K562 (cell line): ENCODE results near the gene CLIC1. TPM values are rescaled to one million over a fixed set of nuclear protein-coding genes. Genes with fewer than 3 reads are reported as not detected.

Experiments
- BHLHE40 ChIP-seq: IDR thresholded peaks from 2 replicates; pipeline ENCODE4 v1.6.1; 2011; ENCODE audit warnings: low read length, improper control_type of control experiment
- CEBPG ChIP-seq, 3 experiments: fragments of 200-800 bp in 1 of 3; sonication (Bioruptor generic) in 1 of 3; sonication (generic) in 1 of 3; formaldehyde crosslinking in 1 of 3; IDR thresholded peaks in 2 of 3; conservative IDR thresholded peaks in 1 of 3; 2 replicates each; pipeline versions ENCODE4 v1.6.1 to v1.8.0; 2016 to 2022; ENCODE audit warnings: missing compliant biosample characterization in 2 of 3, missing genetic modification characterization in 2 of 3, mild to moderate bottlenecking in 1 of 3, missing genetic modification reagents in 1 of 3
- HDAC6 ChIP-seq: IDR thresholded peaks from 2 replicates; pipeline ENCODE4 v1.6.1; 2012; ENCODE audit warnings: low read depth, mild to moderate bottlenecking, control low read depth, inconsistent platforms, low read length, moderate library complexity
- NCOA6 ChIP-seq: fragments of 450-650 bp; IDR thresholded peaks from 2 replicates; pipeline ENCODE4 v1.6.1; 2017; ENCODE audit warnings: mild to moderate bottlenecking
- ZNF174 ChIP-seq: fragments of 250-450 bp; sonication (Bioruptor Pico); IDR thresholded peaks from 2 replicates; pipeline ENCODE4 v1.4.0; 2020; ENCODE audit warnings: mild to moderate bottlenecking
- ZNF224 ChIP-seq: sonication (generic); formaldehyde crosslinking; IDR thresholded peaks from 2 replicates; pipeline ENCODE4 v1.8.0; 2022; ENCODE audit warnings: mild to moderate bottlenecking, missing genetic modification reagents
- ZNF561 ChIP-seq: fragments of 450-650 bp; formaldehyde crosslinking; conservative IDR thresholded peaks from 2 replicates; pipeline ENCODE4 v1.4.0; 2020; ENCODE audit warnings: mild to moderate bottlenecking, moderate library complexity
- ZNF695 ChIP-seq: fragments of 450-650 bp; formaldehyde crosslinking; IDR thresholded peaks from 2 replicates; pipeline ENCODE4 v1.4.0; 2020; ENCODE audit warnings: mild to moderate bottlenecking, moderate library complexity
- ZNF79 ChIP-seq: fragments of 250-450 bp; sonication (Bioruptor Pico); IDR thresholded peaks from 2 replicates; pipeline ENCODE4 v1.4.0; 2020; ENCODE audit warnings: low read depth, mild to moderate bottlenecking, moderate library complexity
- polyA plus RNA-seq, 8 experiments: library from polyadenylated mRNA; depleted of rRNA in 4 of 8; stranded (reverse) in 5 of 8; unstranded in 3 of 8; fragments of >200 nt; fragmentation: Nextera tagmentation in 2 of 8; fragmentation: Illumina TruSeq in 1 of 8; extraction: Ambion mirVana in 2 of 8; extraction: Trizol in 1 of 8; gene quantifications; 2 replicates each; pipeline versions ENCODE4 v1.2.1 to v1.2.3, GENCODE V29; 2011 to 2014; ENCODE audit warnings: inconsistent platforms in 1 of 8, missing spikeins in 1 of 8
- total RNA-seq, 7 experiments: library from RNA; depleted of rRNA in 6 of 7; stranded (reverse); fragments of >200 nt in 6 of 7; fragmentation: Illumina TruSeq in 2 of 7; extraction: Trizol in 2 of 7; gene quantifications; 2 replicates each; pipeline versions ENCODE4 v1.2.1 to v1.2.3, GENCODE V29; 2011 to 2021; ENCODE audit warnings: low replicate concordance in 1 of 7
- TF ChIP-seq, protein P1 (sequence below): sonication (generic); formaldehyde crosslinking; IDR thresholded peaks from 2 replicates; pipeline ENCODE4 v1.8.1; 2023; ENCODE audit warnings: missing genetic modification reagents, mild to moderate bottlenecking, borderline replicate concordance
- TF ChIP-seq, protein P2 (sequence below): sonication (generic); formaldehyde crosslinking; IDR thresholded peaks from 2 replicates; pipeline ENCODE4 v1.8.0; 2022; ENCODE audit warnings: mild to moderate bottlenecking, missing genetic modification reagents
- TF ChIP-seq, protein P3 (sequence below), 2 experiments: fragments of 150-350 bp in 1 of 2; IDR thresholded peaks; 2 replicates each; pipeline ENCODE4 v1.6.1; 2012 to 2016; ENCODE audit warnings: low read depth in 2 of 2, low read length in 2 of 2, mild to moderate bottlenecking in 1 of 2, moderate library complexity in 1 of 2
- TF ChIP-seq, protein P4 (sequence below): fragments of 450-650 bp; IDR thresholded peaks from 2 replicates; pipeline ENCODE4 v1.7.1; 2018; ENCODE audit warnings: mild to moderate bottlenecking, low read depth; ENCODE audit not compliant: partially characterized antibody

Gene CLIC1
- total and polyA plus RNA-seq, 9 of the 15 experiments (the other 6 are each of a cell fraction or from before 2014, with no cell fraction given): 1,267 to 2,419 (median 1,808) TPM

DNA sequence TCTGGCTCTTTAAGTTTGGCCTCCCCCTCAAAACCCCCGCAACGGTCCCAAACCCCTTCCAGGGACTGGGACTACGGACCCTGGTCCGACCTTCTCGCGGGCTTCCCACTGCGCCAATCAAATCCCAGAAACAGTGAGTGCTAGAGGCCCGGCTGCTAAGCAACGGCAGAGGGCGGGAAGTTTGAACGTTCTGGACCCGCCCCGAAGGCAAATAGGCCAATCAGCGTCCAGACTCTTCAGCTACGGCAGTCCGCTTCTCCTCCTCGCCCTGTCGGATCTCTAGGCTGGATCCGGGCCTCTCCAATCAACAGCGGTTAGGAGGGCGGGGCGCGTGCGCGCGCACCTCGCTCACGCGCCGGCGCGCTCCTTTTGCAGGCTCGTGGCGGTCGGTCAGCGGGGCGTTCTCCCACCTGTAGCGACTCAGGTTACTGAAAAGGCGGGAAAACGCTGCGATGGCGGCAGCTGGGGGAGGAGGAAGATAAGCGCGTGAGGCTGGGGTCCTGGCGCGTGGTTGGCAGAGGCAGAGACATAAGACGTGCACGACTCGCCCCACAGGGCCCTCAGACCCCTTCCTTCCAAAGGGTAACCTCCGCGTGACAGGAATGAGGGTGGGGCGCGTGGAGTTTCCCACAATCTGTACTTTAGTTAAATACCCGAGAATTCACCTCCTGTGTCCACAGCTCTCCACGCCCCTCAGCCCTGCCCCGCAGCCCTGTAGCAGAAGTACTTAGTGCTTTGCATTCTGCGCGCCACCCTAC is 3.5 kb upstream of the CLIC1 start, which contains the start of gene MSH5 (continued):
- TF ChIP-seq, protein P1, sequence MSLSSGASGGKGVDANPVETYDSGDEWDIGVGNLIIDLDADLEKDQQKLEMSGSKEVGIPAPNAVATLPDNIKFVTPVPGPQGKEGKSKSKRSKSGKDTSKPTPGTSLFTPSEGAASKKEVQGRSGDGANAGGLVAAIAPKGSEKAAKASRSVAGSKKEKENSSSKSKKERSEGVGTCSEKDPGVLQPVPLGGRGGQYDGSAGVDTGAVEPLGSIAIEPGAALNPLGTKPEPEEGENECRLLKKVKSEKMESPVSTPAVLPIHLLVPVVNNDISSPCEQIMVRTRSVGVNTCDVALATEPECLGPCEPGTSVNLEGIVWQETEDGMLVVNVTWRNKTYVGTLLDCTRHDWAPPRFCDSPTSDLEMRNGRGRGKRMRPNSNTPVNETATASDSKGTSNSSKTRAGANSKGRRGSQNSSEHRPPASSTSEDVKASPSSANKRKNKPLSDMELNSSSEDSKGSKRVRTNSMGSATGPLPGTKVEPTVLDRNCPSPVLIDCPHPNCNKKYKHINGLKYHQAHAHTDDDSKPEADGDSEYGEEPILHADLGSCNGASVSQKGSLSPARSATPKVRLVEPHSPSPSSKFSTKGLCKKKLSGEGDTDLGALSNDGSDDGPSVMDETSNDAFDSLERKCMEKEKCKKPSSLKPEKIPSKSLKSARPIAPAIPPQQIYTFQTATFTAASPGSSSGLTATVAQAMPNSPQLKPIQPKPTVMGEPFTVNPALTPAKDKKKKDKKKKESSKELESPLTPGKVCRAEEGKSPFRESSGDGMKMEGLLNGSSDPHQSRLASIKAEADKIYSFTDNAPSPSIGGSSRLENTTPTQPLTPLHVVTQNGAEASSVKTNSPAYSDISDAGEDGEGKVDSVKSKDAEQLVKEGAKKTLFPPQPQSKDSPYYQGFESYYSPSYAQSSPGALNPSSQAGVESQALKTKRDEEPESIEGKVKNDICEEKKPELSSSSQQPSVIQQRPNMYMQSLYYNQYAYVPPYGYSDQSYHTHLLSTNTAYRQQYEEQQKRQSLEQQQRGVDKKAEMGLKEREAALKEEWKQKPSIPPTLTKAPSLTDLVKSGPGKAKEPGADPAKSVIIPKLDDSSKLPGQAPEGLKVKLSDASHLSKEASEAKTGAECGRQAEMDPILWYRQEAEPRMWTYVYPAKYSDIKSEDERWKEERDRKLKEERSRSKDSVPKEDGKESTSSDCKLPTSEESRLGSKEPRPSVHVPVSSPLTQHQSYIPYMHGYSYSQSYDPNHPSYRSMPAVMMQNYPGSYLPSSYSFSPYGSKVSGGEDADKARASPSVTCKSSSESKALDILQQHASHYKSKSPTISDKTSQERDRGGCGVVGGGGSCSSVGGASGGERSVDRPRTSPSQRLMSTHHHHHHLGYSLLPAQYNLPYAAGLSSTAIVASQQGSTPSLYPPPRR (CRISPR knock-in tag): peak; percentile 78; the same call in 1 of the 2 replicates
- peak; percentile 91; the same call in 1 of the 2 replicates for TF ChIP-seq ZNF224 (CRISPR knock-in tag)
- TF ChIP-seq, protein P2, sequence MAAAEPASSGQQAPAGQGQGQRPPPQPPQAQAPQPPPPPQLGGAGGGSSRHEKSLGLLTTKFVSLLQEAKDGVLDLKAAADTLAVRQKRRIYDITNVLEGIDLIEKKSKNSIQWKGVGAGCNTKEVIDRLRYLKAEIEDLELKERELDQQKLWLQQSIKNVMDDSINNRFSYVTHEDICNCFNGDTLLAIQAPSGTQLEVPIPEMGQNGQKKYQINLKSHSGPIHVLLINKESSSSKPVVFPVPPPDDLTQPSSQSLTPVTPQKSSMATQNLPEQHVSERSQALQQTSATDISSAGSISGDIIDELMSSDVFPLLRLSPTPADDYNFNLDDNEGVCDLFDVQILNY (CRISPR knock-in tag): peak; percentile 98
- TF ChIP-seq BHLHE40: peak; percentile 98
- no peak for TF ChIP-seq HDAC6
- TF ChIP-seq, protein P3, sequence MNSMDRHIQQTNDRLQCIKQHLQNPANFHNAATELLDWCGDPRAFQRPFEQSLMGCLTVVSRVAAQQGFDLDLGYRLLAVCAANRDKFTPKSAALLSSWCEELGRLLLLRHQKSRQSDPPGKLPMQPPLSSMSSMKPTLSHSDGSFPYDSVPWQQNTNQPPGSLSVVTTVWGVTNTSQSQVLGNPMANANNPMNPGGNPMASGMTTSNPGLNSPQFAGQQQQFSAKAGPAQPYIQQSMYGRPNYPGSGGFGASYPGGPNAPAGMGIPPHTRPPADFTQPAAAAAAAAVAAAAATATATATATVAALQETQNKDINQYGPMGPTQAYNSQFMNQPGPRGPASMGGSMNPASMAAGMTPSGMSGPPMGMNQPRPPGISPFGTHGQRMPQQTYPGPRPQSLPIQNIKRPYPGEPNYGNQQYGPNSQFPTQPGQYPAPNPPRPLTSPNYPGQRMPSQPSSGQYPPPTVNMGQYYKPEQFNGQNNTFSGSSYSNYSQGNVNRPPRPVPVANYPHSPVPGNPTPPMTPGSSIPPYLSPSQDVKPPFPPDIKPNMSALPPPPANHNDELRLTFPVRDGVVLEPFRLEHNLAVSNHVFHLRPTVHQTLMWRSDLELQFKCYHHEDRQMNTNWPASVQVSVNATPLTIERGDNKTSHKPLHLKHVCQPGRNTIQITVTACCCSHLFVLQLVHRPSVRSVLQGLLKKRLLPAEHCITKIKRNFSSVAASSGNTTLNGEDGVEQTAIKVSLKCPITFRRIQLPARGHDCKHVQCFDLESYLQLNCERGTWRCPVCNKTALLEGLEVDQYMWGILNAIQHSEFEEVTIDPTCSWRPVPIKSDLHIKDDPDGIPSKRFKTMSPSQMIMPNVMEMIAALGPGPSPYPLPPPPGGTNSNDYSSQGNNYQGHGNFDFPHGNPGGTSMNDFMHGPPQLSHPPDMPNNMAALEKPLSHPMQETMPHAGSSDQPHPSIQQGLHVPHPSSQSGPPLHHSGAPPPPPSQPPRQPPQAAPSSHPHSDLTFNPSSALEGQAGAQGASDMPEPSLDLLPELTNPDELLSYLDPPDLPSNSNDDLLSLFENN (IDR thresholded peaks at IDR 0.05; ENCODE audit: low read depth in 2 of 2, low read length in 2 of 2): peak in 1 of 2 experiments; percentile 16; a peak in 2 of 4 replicates
- peak; percentile 86; the same call in 1 of the 2 replicates for TF ChIP-seq ZNF695
- TF ChIP-seq ZNF79 (CRISPR knock-in tag): no peak
- TF ChIP-seq CEBPG (CRISPR knock-in tag; IDR thresholded peaks at IDR 0.05): peak; percentile 63; the same call in 1 of the 2 replicates
- TF ChIP-seq CEBPG (tag; conservative IDR thresholded peaks at IDR 0.05 in 1 of 2, IDR thresholded peaks at IDR 0.05 in 1 of 2): no peak
- TF ChIP-seq ZNF561 (CRISPR knock-in tag): peak; percentile 50; the same call in 1 of the 2 replicates
- TF ChIP-seq, protein P4, sequence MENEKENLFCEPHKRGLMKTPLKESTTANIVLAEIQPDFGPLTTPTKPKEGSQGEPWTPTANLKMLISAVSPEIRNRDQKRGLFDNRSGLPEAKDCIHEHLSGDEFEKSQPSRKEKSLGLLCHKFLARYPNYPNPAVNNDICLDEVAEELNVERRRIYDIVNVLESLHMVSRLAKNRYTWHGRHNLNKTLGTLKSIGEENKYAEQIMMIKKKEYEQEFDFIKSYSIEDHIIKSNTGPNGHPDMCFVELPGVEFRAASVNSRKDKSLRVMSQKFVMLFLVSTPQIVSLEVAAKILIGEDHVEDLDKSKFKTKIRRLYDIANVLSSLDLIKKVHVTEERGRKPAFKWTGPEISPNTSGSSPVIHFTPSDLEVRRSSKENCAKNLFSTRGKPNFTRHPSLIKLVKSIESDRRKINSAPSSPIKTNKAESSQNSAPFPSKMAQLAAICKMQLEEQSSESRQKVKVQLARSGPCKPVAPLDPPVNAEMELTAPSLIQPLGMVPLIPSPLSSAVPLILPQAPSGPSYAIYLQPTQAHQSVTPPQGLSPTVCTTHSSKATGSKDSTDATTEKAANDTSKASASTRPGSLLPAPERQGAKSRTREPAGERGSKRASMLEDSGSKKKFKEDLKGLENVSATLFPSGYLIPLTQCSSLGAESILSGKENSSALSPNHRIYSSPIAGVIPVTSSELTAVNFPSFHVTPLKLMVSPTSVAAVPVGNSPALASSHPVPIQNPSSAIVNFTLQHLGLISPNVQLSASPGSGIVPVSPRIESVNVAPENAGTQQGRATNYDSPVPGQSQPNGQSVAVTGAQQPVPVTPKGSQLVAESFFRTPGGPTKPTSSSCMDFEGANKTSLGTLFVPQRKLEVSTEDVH: no peak
- no peak for TF ChIP-seq NCOA6
- 0 out of 2 replicates have a peak, but pooled peaks have one; percentile 0 for TF ChIP-seq ZNF174 (CRISPR knock-in tag)
